GM20000 (cell line): ENCODE measurements around the gene HSPB6.
A peak's percentile ranks its signal among the peaks of the same experiment; 100 is the strongest.

ENCODE experiments used
- DNase-seq: peaks from one replicate; pipeline ENCODE4 v3.0.0; 2012; ENCODE audit warnings: low spot score
- CTCF ChIP-seq: IDR thresholded peaks from 2 replicates; pipeline ENCODE4 v1.5.1; 2012; ENCODE audit warnings: mild to moderate bottlenecking, control low read depth; ENCODE audit errors: extremely low read depth, missing control alignments

The HSPB6 gene

GRCh38 chr19:35757749-35758608, 1.1 kb upstream of the HSPB6 start, which contains the start of gene PROSER3:
TSS of gene PROSER3 (plus strand) at chr19:35758176. CDS start at chr19:35758216, 40 bp downstream.
- TF ChIP-seq CTCF: no peak
- peak; percentile 98 for DNase-seq

GRCh38 chr19:35757231-35757748, 461 bp upstream of the HSPB6 start:
- TF ChIP-seq CTCF: no peak
- DNase-seq: no peak

- peak; percentile 49 for DNase-seq
Measured at GRCh38 chr19:35755550-35756376, 1.1 kb downstream of the HSPB6 start.

GRCh38 chr19:35755131-35755549, 1.7 kb downstream of the HSPB6 start:
- no peak for TF ChIP-seq CTCF
- DNase-seq: no peak

More at GRCh38 chr19:35755550-35756376, 1.1 kb downstream of the HSPB6 start:
- no peak for TF ChIP-seq CTCF

- DNase-seq: no peak
- no peak for TF ChIP-seq CTCF
Measured at GRCh38 chr19:35754370-35755130, 2.3 kb downstream of the HSPB6 start.

GRCh38 chr19:35753634-35754369, 3.0 kb downstream of the HSPB6 start:
- no peak for TF ChIP-seq CTCF
- no peak for DNase-seq
